HepG2 (cell line): ENCODE measurements around the gene SENP5. TPM values are rescaled to one million over a fixed set of nuclear protein-coding genes. Genes with fewer than 3 reads are reported as not detected.

Source experiments
- BORCS8-MEF2B ChIP-seq: sonication (generic); formaldehyde crosslinking; IDR thresholded peaks from 2 replicates; pipeline ENCODE4 v1.8.0; 2022; ENCODE audit warnings: mild to moderate bottlenecking, missing genetic modification reagents
- BRCA1 ChIP-seq: sonication (generic); formaldehyde crosslinking; IDR thresholded peaks from 2 replicates; pipeline ENCODE4 v1.4.0; 2020; ENCODE audit warnings: missing genetic modification reagents
- CHD2 ChIP-seq: IDR thresholded peaks from 2 replicates; pipeline ENCODE4 v1.6.1; 2011; ENCODE audit warnings: low read depth, low read length, improper control_type of control experiment
- FOXA1 ChIP-seq, 2 experiments: fragments of 450-650 bp in 1 of 2; sonication (generic) in 1 of 2; formaldehyde crosslinking in 1 of 2; IDR thresholded peaks; 2 replicates each; pipeline versions ENCODE4 v1.4.0 to v1.6.1; 2016 to 2020; ENCODE audit warnings: missing genetic modification reagents in 1 of 2
- HHEX ChIP-seq: IDR thresholded peaks from 2 replicates; pipeline ENCODE4 v1.6.1; 2016; ENCODE audit warnings: control low read depth
- HINFP ChIP-seq: sonication (generic); formaldehyde crosslinking; IDR thresholded peaks from 2 replicates; pipeline ENCODE4 v1.4.0; 2020; ENCODE audit warnings: low read depth, mild to moderate bottlenecking, missing genetic modification reagents
- HOXD1 ChIP-seq: sonication (generic); formaldehyde crosslinking; IDR thresholded peaks from 2 replicates; pipeline ENCODE4 v1.5.0; 2020; ENCODE audit warnings: missing genetic modification reagents
- RARA ChIP-seq: IDR thresholded peaks from 2 replicates; pipeline ENCODE4 v1.6.1; 2016; ENCODE audit warnings: missing genetic modification reagents, missing compliant biosample characterization
- SMAD1 ChIP-seq: sonication (generic); formaldehyde crosslinking; IDR thresholded peaks from 2 replicates; pipeline ENCODE4 v1.4.0; 2020; ENCODE audit warnings: missing genetic modification reagents, low read depth, mild to moderate bottlenecking, borderline replicate concordance
- ZBTB37 ChIP-seq: sonication (generic); formaldehyde crosslinking; IDR thresholded peaks from 2 replicates; pipeline ENCODE4 v1.4.0; 2020; ENCODE audit warnings: mild to moderate bottlenecking, missing genetic modification reagents
- ZNF160 ChIP-seq: sonication (generic); formaldehyde crosslinking; IDR thresholded peaks from 2 replicates; pipeline ENCODE4 v1.8.0; 2022; ENCODE audit warnings: mild to moderate bottlenecking, inconsistent platforms, missing genetic modification reagents
- ZNF230 ChIP-seq: sonication (generic); formaldehyde crosslinking; IDR thresholded peaks from 2 replicates; pipeline ENCODE4 v1.4.0; 2020; ENCODE audit warnings: mild to moderate bottlenecking, missing genetic modification reagents
- ZNF264 ChIP-seq: sonication (generic); formaldehyde crosslinking; IDR thresholded peaks from 2 replicates; pipeline ENCODE4 v1.4.0; 2020; ENCODE audit warnings: missing genetic modification reagents
- ZNF3 ChIP-seq: IDR thresholded peaks from 2 replicates; pipeline ENCODE4 v1.7.0; 2017; ENCODE audit warnings: inconsistent platforms
- ZNF337 ChIP-seq: sonication (generic); formaldehyde crosslinking; IDR thresholded peaks from 2 replicates; pipeline ENCODE4 v1.5.1; 2020; ENCODE audit warnings: missing genetic modification reagents, low read depth, mild to moderate bottlenecking, borderline replicate concordance
- ZNF34 ChIP-seq: sonication (generic); formaldehyde crosslinking; IDR thresholded peaks from 2 replicates; pipeline ENCODE4 v1.4.0; 2020; ENCODE audit warnings: mild to moderate bottlenecking, missing genetic modification reagents, borderline replicate concordance
- ZNF598 ChIP-seq: sonication (generic); formaldehyde crosslinking; IDR thresholded peaks from 2 replicates; pipeline ENCODE4 v1.5.1; 2020; ENCODE audit warnings: mild to moderate bottlenecking, missing genetic modification reagents, borderline replicate concordance
- ZNF773 ChIP-seq: sonication (generic); formaldehyde crosslinking; IDR thresholded peaks from 2 replicates; pipeline ENCODE4 v1.4.0; 2020; ENCODE audit warnings: missing genetic modification reagents, borderline replicate concordance
- polyA plus RNA-seq, 8 experiments: library from polyadenylated mRNA; depleted of rRNA in 3 of 8; stranded (reverse) in 7 of 8; unstranded in 1 of 8; fragments of >200 nt; fragmentation: Illumina TruSeq in 4 of 8; extraction: Trizol in 4 of 8; gene quantifications; 2 replicates each; pipeline versions ENCODE4 v1.2.1 to v1.2.3, GENCODE V29; 2011 to 2016; ENCODE audit warnings: low read depth in 4 of 8, missing spikeins in 1 of 8, mixed read lengths in 1 of 8; ENCODE audit not compliant: insufficient read depth in 1 of 8
- total RNA-seq, 5 experiments: library from RNA; depleted of rRNA; stranded (reverse); fragments of >200 nt; fragmentation: Illumina TruSeq; extraction: Trizol; gene quantifications; 2 replicates each; pipeline ENCODE4 v1.2.3, GENCODE V29; 2016; ENCODE audit warnings: low read depth in 1 of 5
- TF ChIP-seq, protein P1 (sequence below): sonication (generic); formaldehyde crosslinking; IDR thresholded peaks from 2 replicates; pipeline ENCODE4 v1.4.0; 2020; ENCODE audit warnings: missing genetic modification reagents, borderline replicate concordance
- TF ChIP-seq, protein P2 (sequence below): sonication (generic); formaldehyde crosslinking; IDR thresholded peaks from 2 replicates; pipeline ENCODE4 v1.8.1; 2022; ENCODE audit warnings: mild to moderate bottlenecking, missing genetic modification reagents
- TF ChIP-seq, protein P3 (sequence below): sonication (generic); formaldehyde crosslinking; IDR thresholded peaks from 2 replicates; pipeline ENCODE4 v1.9.0; 2022; ENCODE audit warnings: missing genetic modification reagents, mild to moderate bottlenecking, borderline replicate concordance

Gene SENP5
- total and polyA plus RNA-seq, 2 of the 13 experiments (the other 11 are each of a cell fraction or from before 2014, with no cell fraction given): 17.6 to 30.9 TPM

DNA sequence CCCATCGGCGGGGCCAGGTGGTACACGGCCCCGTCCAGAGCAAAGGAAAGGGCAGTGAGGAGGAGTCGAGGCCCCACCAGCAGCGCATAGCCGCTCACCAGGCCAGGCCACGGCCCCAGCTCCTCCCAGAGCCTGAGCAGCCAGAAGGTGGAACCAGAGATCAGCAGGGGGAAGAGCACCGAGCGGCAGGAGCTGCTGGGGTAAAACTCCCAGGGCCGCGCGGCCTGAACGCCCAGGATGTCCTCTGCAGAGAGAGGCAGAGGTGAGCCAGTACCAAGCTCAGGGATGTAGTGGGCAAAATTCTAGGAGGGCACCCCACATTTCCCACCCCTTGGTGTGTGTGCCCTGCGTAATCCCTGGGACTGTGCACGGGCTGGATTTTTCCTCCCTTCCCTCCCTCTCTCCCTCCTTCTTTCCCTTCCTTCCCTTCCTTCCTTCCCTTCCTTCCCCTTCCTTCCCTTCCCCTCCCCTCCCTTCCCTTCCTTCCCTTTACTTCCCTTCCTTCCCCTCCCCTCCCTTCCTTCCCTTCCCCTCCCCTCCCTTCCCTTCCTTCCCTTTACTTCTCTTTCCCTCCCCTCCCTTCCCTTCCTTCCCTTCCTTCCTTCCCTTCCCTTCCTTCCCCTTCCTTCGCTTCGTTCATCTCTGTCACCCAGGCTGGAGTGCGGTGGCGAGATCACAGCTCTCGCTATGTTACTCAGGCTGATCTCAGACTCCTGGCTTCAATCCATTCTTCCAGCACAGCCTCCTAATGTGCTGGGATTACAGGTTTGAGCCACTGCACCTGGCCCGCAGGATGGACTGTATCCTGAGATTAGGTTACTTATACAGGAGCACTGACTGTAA lies 80.9 kb downstream of the SENP5 start (continued):
- TF ChIP-seq, protein P1, sequence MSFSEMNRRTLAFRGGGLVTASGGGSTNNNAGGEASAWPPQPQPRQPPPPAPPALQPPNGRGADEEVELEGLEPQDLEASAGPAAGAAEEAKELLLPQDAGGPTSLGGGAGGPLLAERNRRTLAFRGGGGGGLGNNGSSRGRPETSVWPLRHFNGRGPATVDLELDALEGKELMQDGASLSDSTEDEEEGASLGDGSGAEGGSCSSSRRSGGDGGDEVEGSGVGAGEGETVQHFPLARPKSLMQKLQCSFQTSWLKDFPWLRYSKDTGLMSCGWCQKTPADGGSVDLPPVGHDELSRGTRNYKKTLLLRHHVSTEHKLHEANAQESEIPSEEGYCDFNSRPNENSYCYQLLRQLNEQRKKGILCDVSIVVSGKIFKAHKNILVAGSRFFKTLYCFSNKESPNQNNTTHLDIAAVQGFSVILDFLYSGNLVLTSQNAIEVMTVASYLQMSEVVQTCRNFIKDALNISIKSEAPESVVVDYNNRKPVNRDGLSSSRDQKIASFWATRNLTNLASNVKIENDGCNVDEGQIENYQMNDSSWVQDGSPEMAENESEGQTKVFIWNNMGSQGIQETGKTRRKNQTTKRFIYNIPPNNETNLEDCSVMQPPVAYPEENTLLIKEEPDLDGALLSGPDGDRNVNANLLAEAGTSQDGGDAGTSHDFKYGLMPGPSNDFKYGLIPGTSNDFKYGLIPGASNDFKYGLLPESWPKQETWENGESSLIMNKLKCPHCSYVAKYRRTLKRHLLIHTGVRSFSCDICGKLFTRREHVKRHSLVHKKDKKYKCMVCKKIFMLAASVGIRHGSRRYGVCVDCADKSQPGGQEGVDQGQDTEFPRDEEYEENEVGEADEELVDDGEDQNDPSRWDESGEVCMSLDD (CRISPR knock-in tag): no peak
- no peak for TF ChIP-seq SMAD1 (CRISPR knock-in tag)
- no peak for TF ChIP-seq HOXD1
- TF ChIP-seq HINFP (CRISPR knock-in tag): no peak
- TF ChIP-seq FOXA1 (IDR thresholded peaks at IDR 0.05): no peak
- TF ChIP-seq FOXA1 (CRISPR knock-in tag; IDR thresholded peaks at IDR 0.05): no peak
- TF ChIP-seq ZNF3 (CRISPR knock-in tag): no peak
- no peak for TF ChIP-seq ZBTB37 (CRISPR knock-in tag)
- TF ChIP-seq BORCS8-MEF2B (CRISPR knock-in tag): no peak
- TF ChIP-seq ZNF160 (CRISPR knock-in tag): no peak; the same call in 1 of the 2 replicates
- TF ChIP-seq, protein P2, sequence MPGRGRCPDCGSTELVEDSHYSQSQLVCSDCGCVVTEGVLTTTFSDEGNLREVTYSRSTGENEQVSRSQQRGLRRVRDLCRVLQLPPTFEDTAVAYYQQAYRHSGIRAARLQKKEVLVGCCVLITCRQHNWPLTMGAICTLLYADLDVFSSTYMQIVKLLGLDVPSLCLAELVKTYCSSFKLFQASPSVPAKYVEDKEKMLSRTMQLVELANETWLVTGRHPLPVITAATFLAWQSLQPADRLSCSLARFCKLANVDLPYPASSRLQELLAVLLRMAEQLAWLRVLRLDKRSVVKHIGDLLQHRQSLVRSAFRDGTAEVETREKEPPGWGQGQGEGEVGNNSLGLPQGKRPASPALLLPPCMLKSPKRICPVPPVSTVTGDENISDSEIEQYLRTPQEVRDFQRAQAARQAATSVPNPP: no peak
- no peak for TF ChIP-seq HHEX (CRISPR knock-in tag)
- TF ChIP-seq BRCA1 (CRISPR knock-in tag): no peak
- no peak for TF ChIP-seq ZNF598 (CRISPR knock-in tag)
- TF ChIP-seq ZNF230 (CRISPR knock-in tag): 0 out of 2 replicates have a peak, but pooled peaks have one; percentile 33
- TF ChIP-seq ZNF773: no peak
- TF ChIP-seq, protein P3, sequence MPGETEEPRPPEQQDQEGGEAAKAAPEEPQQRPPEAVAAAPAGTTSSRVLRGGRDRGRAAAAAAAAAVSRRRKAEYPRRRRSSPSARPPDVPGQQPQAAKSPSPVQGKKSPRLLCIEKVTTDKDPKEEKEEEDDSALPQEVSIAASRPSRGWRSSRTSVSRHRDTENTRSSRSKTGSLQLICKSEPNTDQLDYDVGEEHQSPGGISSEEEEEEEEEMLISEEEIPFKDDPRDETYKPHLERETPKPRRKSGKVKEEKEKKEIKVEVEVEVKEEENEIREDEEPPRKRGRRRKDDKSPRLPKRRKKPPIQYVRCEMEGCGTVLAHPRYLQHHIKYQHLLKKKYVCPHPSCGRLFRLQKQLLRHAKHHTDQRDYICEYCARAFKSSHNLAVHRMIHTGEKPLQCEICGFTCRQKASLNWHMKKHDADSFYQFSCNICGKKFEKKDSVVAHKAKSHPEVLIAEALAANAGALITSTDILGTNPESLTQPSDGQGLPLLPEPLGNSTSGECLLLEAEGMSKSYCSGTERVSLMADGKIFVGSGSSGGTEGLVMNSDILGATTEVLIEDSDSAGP (CRISPR knock-in tag): no peak
- no peak for TF ChIP-seq ZNF337 (CRISPR knock-in tag)
- 0 out of 2 replicates have a peak, but pooled peaks have one; percentile 14 for TF ChIP-seq RARA (CRISPR knock-in tag)
- no peak for TF ChIP-seq ZNF34 (CRISPR knock-in tag)
- no peak for TF ChIP-seq CHD2
- no peak for TF ChIP-seq ZNF264 (CRISPR knock-in tag)
